Measurements from ENCODE around the gene DKK1.

DKK1 gene

GRCh38 chr10:52283174-52283573 lies 30.9 kb upstream of the DKK1 start:
- no peak for DNase-seq
- Histone ChIP-seq H3K4me3 (ENCODE audit: insufficient read depth, low read depth, low read length, poor library complexity, severe bottlenecking) (no peak overlapping the region), H3K9me3 (ENCODE audit: control insufficient read depth, low read length) (no peaks in the 10 kb centered on the region)

DNA sequence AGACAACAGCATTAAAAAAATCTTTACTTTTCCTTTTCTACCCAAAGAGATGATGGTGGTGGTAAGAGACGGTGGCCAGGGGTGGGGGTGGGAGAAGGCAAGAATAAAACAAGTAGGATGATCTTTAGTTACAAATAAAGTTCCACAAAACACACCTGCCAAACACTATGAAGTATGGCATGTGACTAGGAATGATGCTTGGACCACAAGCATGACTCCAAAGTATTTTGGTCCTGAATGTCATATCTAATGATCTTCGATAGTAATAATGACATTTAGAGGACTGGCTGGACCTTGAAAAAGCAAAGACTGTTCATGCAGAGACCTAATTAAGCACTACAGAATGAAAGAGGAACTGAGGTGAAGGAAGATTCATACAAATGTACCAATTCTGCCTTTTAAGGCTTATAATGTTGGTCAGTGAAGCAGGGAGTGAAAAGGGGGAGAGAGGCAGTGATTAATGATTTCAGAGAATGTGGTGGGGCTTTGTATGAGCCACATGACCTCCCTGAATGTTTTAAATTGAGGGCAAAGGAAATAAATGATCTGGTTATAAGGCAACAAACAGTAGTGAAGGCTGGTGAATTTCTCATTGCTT lies 29.6 kb upstream of the DKK1 start:
- Histone ChIP-seq H3K27ac (ENCODE audit: insufficient read depth, low read length, poor library complexity, severe bottlenecking) (no peak overlapping the region), H3K4me3 (ENCODE audit: insufficient read depth, low read depth, low read length, poor library complexity, severe bottlenecking) (no peak overlapping the region), H3K27me3 (replicated peaks; ENCODE audit: control insufficient read depth, insufficient read depth, low read length, poor library complexity, severe bottlenecking) (no peaks in the 10 kb centered on the region), H3K36me3 (ENCODE audit: control insufficient read depth, insufficient read depth, low read length) (no peaks in the 10 kb centered on the region), H3K4me1 (ENCODE audit: control insufficient read depth, insufficient read depth, low read length, poor library complexity, severe bottlenecking) (no peaks in the 10 kb centered on the region), H3K9me3 (ENCODE audit: control insufficient read depth, low read length) (no peaks in the 10 kb centered on the region)
- no peak for DNase-seq

More at GRCh38 chr10:52283174-52283573, 30.9 kb upstream of the DKK1 start:
- Histone ChIP-seq H3K27me3 (replicated peaks; ENCODE audit: control insufficient read depth, insufficient read depth, low read length, poor library complexity, severe bottlenecking) (no peaks in the 10 kb centered on the region), H3K36me3 (ENCODE audit: control insufficient read depth, insufficient read depth, low read length) (no peaks in the 10 kb centered on the region), H3K4me1 (ENCODE audit: control insufficient read depth, insufficient read depth, low read length, poor library complexity, severe bottlenecking) (no peaks in the 10 kb centered on the region), H3K27ac (ENCODE audit: insufficient read depth, low read length, poor library complexity, severe bottlenecking) (no peak overlapping the region)

DNA sequence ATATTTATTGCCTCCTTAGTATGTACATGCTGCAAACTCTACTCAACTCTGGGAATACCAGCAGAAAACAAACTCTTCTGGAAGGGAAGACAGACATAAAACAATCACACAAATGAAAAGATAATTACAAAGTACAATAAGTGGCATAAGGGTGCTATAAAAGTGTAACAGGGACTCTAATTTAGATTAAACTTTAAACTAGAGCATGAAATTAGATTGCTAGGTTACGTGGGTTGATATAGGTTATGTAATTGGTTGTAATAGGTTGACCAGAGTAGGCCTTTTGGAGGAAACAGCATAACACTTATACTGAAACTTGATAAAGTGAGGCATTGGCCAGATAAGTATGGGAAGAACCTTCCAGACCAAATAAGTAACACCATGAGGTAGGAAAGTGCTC lies 26.2 kb upstream of the DKK1 start:
- Histone ChIP-seq H3K4me1 (ENCODE audit: control insufficient read depth, insufficient read depth, low read length, poor library complexity, severe bottlenecking) (no peaks in the 10 kb centered on the region), H3K36me3 (ENCODE audit: control insufficient read depth, insufficient read depth, low read length) (no peaks in the 10 kb centered on the region), H3K9me3 (ENCODE audit: control insufficient read depth, low read length) (no peaks in the 10 kb centered on the region), H3K4me3 (ENCODE audit: insufficient read depth, low read depth, low read length, poor library complexity, severe bottlenecking) (no peak overlapping the region), H3K27me3 (replicated peaks; ENCODE audit: control insufficient read depth, insufficient read depth, low read length, poor library complexity, severe bottlenecking) (no peaks in the 10 kb centered on the region), H3K27ac (ENCODE audit: insufficient read depth, low read length, poor library complexity, severe bottlenecking) (no peak overlapping the region)
- no peak for DNase-seq

DNA sequence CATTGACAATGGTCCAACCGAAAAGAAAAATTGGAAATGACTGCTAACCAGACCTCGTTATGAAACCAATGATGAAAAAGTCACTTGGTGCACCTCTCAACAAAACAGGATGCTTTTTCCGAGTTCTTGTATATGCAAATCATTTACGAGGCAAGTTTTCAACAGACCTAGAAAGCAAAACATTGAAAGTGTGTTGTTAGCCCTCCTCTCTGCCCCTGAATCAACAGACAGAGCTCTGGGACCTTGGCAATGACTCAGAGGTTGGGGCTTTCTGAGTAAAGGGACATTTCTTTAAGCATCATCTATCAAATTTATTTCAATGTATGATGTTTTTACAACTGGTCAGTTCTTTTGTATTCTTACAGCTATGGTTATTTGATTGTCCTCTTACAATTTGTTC lies 16.3 kb upstream of the DKK1 start:
- Histone ChIP-seq H3K9me3 (ENCODE audit: control insufficient read depth, low read length) (no peaks in the 10 kb centered on the region), H3K4me1 (ENCODE audit: control insufficient read depth, insufficient read depth, low read length, poor library complexity, severe bottlenecking) (no peaks in the 10 kb centered on the region), H3K27ac (ENCODE audit: insufficient read depth, low read length, poor library complexity, severe bottlenecking) (no peak overlapping the region), H3K27me3 (replicated peaks; ENCODE audit: control insufficient read depth, insufficient read depth, low read length, poor library complexity, severe bottlenecking) (no peaks in the 10 kb centered on the region), H3K36me3 (ENCODE audit: control insufficient read depth, insufficient read depth, low read length) (no peaks in the 10 kb centered on the region), H3K4me3 (ENCODE audit: insufficient read depth, low read depth, low read length, poor library complexity, severe bottlenecking) (no peak overlapping the region)
- DNase-seq = no peak

- Histone ChIP-seq H3K4me1 (ENCODE audit: control insufficient read depth, insufficient read depth, low read length, poor library complexity, severe bottlenecking) (no peaks in the 10 kb centered on the region), H3K4me3 (ENCODE audit: insufficient read depth, low read depth, low read length, poor library complexity, severe bottlenecking) (no peak overlapping the region), H3K27me3 (replicated peaks; ENCODE audit: control insufficient read depth, insufficient read depth, low read length, poor library complexity, severe bottlenecking) (no peaks in the 10 kb centered on the region), H3K27ac (ENCODE audit: insufficient read depth, low read length, poor library complexity, severe bottlenecking) (no peak overlapping the region), H3K36me3 (ENCODE audit: control insufficient read depth, insufficient read depth, low read length) (no peaks in the 10 kb centered on the region), H3K9me3 (ENCODE audit: control insufficient read depth, low read length) (no peaks in the 10 kb centered on the region)
- no peak for DNase-seq
Measured at GRCh38 chr10:52300599-52301277, 13.3 kb upstream of the DKK1 start.

- H3K27ac ChIP-seq (ENCODE audit: insufficient read depth, low read length, poor library complexity, severe bottlenecking) = no peak overlapping the region
- no peaks in the 10 kb centered on the region for H3K4me1 ChIP-seq (ENCODE audit: control insufficient read depth, insufficient read depth, low read length, poor library complexity, severe bottlenecking)
- H3K27me3 ChIP-seq (replicated peaks; ENCODE audit: control insufficient read depth, insufficient read depth, low read length, poor library complexity, severe bottlenecking) = no peaks in the 10 kb centered on the region
- no peak overlapping the region for H3K4me3 ChIP-seq (ENCODE audit: insufficient read depth, low read depth, low read length, poor library complexity, severe bottlenecking)
- DNase-seq = no peak
- H3K9me3 ChIP-seq (ENCODE audit: control insufficient read depth, low read length) = no peaks in the 10 kb centered on the region
- H3K36me3 ChIP-seq (ENCODE audit: control insufficient read depth, insufficient read depth, low read length) = no peaks in the 10 kb centered on the region
Measured at GRCh38 chr10:52308251-52309031, 5.6 kb upstream of the DKK1 start.

- H3K36me3 ChIP-seq (ENCODE audit: control insufficient read depth, insufficient read depth, low read length) = no peaks in the 10 kb centered on the region
- DNase-seq = no peak
- no peaks in the 10 kb centered on the region for H3K4me1 ChIP-seq (ENCODE audit: control insufficient read depth, insufficient read depth, low read length, poor library complexity, severe bottlenecking)
- no peaks in the 10 kb centered on the region for H3K27me3 ChIP-seq (replicated peaks; ENCODE audit: control insufficient read depth, insufficient read depth, low read length, poor library complexity, severe bottlenecking)
- H3K4me3 ChIP-seq (ENCODE audit: insufficient read depth, low read depth, low read length, poor library complexity, severe bottlenecking) = no peak overlapping the region
- no peak overlapping the region for H3K27ac ChIP-seq (ENCODE audit: insufficient read depth, low read length, poor library complexity, severe bottlenecking)
- H3K9me3 ChIP-seq (ENCODE audit: control insufficient read depth, low read length) = no peaks in the 10 kb centered on the region
Measured at GRCh38 chr10:52312942-52313255, 1.2 kb upstream of the DKK1 start.

- Histone ChIP-seq H3K36me3 (ENCODE audit: control insufficient read depth, insufficient read depth, low read length) (no peaks in the 10 kb centered on the region), H3K9me3 (ENCODE audit: control insufficient read depth, low read length) (no peaks in the 10 kb centered on the region), H3K4me3 (ENCODE audit: insufficient read depth, low read depth, low read length, poor library complexity, severe bottlenecking) (no peak overlapping the region), H3K27me3 (replicated peaks; ENCODE audit: control insufficient read depth, insufficient read depth, low read length, poor library complexity, severe bottlenecking) (no peaks in the 10 kb centered on the region), H3K4me1 (ENCODE audit: control insufficient read depth, insufficient read depth, low read length, poor library complexity, severe bottlenecking) (no peaks in the 10 kb centered on the region), H3K27ac (ENCODE audit: insufficient read depth, low read length, poor library complexity, severe bottlenecking) (no peak overlapping the region)
- no peak for DNase-seq
Measured at GRCh38 chr10:52313256-52313932, 687 bp upstream of the DKK1 start.

DNA sequence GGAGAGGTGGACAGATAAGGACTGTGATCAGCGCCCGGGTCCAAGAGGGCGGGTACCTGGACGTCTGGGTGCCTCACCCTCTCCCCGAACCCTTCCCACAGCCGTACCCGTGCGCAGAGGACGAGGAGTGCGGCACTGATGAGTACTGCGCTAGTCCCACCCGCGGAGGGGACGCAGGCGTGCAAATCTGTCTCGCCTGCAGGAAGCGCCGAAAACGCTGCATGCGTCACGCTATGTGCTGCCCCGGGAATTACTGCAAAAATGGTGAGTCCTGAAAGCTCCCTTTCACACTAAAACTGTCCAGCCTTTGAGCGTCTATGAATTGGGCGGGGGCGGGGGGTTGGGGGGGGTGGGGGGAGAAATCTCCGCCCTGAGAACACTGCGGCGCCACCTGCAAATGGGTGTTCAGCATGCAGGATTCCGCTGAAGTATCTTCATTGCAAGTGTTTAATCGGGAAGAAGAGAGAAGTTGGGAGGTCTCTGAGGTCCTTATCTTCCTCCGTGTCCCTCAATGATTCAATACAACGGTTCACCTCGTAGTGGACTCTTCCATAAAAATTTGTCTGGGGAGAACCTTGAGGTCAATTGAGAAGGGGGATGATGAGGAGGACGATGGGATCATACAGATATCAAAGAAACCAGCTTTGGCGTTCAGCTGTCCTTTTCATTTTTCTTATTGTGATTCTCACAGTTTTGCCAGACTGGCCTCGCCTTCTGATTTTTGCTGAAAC lies 906 bp downstream of the DKK1 start:
- H3K27me3 ChIP-seq (replicated peaks; ENCODE audit: control insufficient read depth, insufficient read depth, low read length, poor library complexity, severe bottlenecking) = no peaks in the 10 kb centered on the region
- no peaks in the 10 kb centered on the region for H3K36me3 ChIP-seq (ENCODE audit: control insufficient read depth, insufficient read depth, low read length)
- no peaks in the 10 kb centered on the region for H3K9me3 ChIP-seq (ENCODE audit: control insufficient read depth, low read length)
- H3K27ac ChIP-seq (ENCODE audit: insufficient read depth, low read length, poor library complexity, severe bottlenecking) = no peak overlapping the region
- no peaks in the 10 kb centered on the region for H3K4me1 ChIP-seq (ENCODE audit: control insufficient read depth, insufficient read depth, low read length, poor library complexity, severe bottlenecking)
- no peak for DNase-seq
- no peak overlapping the region for H3K4me3 ChIP-seq (ENCODE audit: insufficient read depth, low read depth, low read length, poor library complexity, severe bottlenecking)

Data from effector memory CD4-positive, alpha-beta T cell (primary cell).